Activated T-helper 1 cell treated with Interleukin-2 at 50 U/mL for 16 hours (primary cell): ENCODE results near the gene PLA2G3.

Source experiments
- DNase-seq: peaks from one replicate; pipeline ENCODE4 v3.0.0-alpha.2; 2020; ENCODE audit warnings: low read depth

The PLA2G3 gene

GRCh38 chr22:31085928-31086327 is 54.4 kb downstream of the PLA2G3 start:
- no peak for DNase-seq

- DNase-seq, result no peak
These were observed 54.8 kb downstream of the PLA2G3 start for GRCh38 chr22:31085493-31085824.

GRCh38 chr22:31084811-31085492 is 55.4 kb downstream of the PLA2G3 start:
- DNase-seq, result peak; percentile 78
